MM.1S (cell line): Measurements from ENCODE around the gene PNPLA6.

Experiments used
- CTCF ChIP-seq: fragments of 300-600 bp; sonication (generic); IDR thresholded peaks from 2 replicates; pipeline ENCODE4 v1.5.1; 2016; ENCODE audit warnings: antibody characterized with exemption, low read length, mixed read lengths
- EZH2phosphoT487 ChIP-seq: fragments of 300-600 bp; sonication (generic); IDR thresholded peaks from 2 replicates; pipeline ENCODE4 v1.6.1; 2018; ENCODE audit warnings: antibody characterized with exemption, low read length

- TF ChIP-seq EZH2phosphoT487 = no peak
- TF ChIP-seq CTCF = no peak
Observed at GRCh38 chr19:7519361-7520130, 16.0 kb upstream of the PNPLA6 start.
